ENCODE measurements around the gene AFF1.

- TF ChIP-seq CTCF (IDR thresholded peaks at IDR 0.05) (no peak), POLR2A (IDR thresholded peaks at IDR 0.05) (no peak)
These were observed 120.5 kb downstream of the AFF1 start for GRCh38 chr4:87055311-87055710.

Data from thyroid gland (tissue), 4 donors.